ENCODE measurements around the gene THSD8. TPM values are rescaled to one million over a fixed set of nuclear protein-coding genes. Genes with fewer than 3 reads are reported as not detected.

The THSD8 gene
- total and polyA plus RNA-seq, 2 donors (not counting 1 experiment from before 2014, with no cell fraction given), result not detected

- H3K9me3 ChIP-seq (ENCODE audit: control extremely low read depth in 1 of 3, control insufficient read depth in 2 of 3, insufficient read depth in 1 of 3, low read length in 2 of 3), result peaks cover 0 to 44% (median 7%) of the 10 kb centered on the region in 3 donors
- peak overlapping the region; percentile 52 for H3K9ac ChIP-seq (ENCODE audit: low read length)
- H3K79me2 ChIP-seq (ENCODE audit: control insufficient read depth, insufficient read depth, low read length), result no peaks in the 10 kb centered on the region
- H3K4me2 ChIP-seq (replicated peaks; ENCODE audit: low read depth, low read length, poor library complexity, severe bottlenecking), result peak overlapping the region; percentile 91
- no peaks in the 10 kb centered on the region for H4K20me1 ChIP-seq (ENCODE audit: control insufficient read depth, insufficient read depth, low read length, poor library complexity, severe bottlenecking)
- H3K4me1 ChIP-seq (ENCODE audit: control insufficient read depth in 2 of 2, insufficient read depth in 2 of 2, low read length in 2 of 2), result peaks cover 40 to 51% of the 10 kb centered on the region in 2 donors
- TF ChIP-seq EZH2 (IDR thresholded peaks at IDR 0.05; ENCODE audit: borderline replicate concordance, insufficient read depth, low read depth, low read length, poor library complexity, severe bottlenecking) (no peak), CTCF (IDR thresholded peaks at IDR 0.05) (no peak)
- no peaks in the 10 kb centered on the region for H3K9me3 Mint-ChIP-seq (ENCODE audit: insufficient read depth)
- H3K27me3 ChIP-seq (replicated peaks in 1 of 4; ENCODE audit: control extremely low read depth in 1 of 4, control insufficient read depth in 3 of 4, insufficient read depth in 4 of 4, low read length in 3 of 4), result peaks cover 6 to 95% (median 58%) of the 10 kb centered on the region in 4 experiments
- H3K4me3 Mint-ChIP-seq, result peak overlapping the region; percentile 75
- peak overlapping the region in 1 of 5 experiments; percentile 57 for H3K4me3 ChIP-seq (ENCODE audit: control extremely low read depth in 1 of 5, extremely low read depth in 1 of 5, insufficient read depth in 1 of 5, low read depth in 2 of 5, low read length in 4 of 5)
- no peak for ATAC-seq (ENCODE audit: low read depth)
- no peak overlapping the region for H3K27ac Mint-ChIP-seq
- ChIA-PET POLR2A (no interaction called here), CTCF (interaction anchor here (0.6 kb wide), 1 partner anchor 25 kb away, joined by 3 read pairs; no protein-coding TSS in a partner anchor)
- peaks cover 66% of the 10 kb centered on the region for H3K27me3 Mint-ChIP-seq
- WGBS (ENCODE audit: insufficient coverage), result 26% methylated on average over 8 of the region's 21 CpGs
- peak overlapping the region; percentile 44 for H2AFZ ChIP-seq (ENCODE audit: insufficient read depth, low read depth, low read length, poor library complexity, severe bottlenecking)
- H3K36me3 ChIP-seq (replicated peaks in 1 of 2; ENCODE audit: control extremely low read depth in 1 of 2, control insufficient read depth in 1 of 2, extremely low read depth in 1 of 2, insufficient read depth in 2 of 2, low read length in 1 of 2), result no peaks in the 10 kb centered on the region
- H3K4me1 Mint-ChIP-seq, result peaks cover 47% of the 10 kb centered on the region
- intact Hi-C loops (cut with micrococcal nuclease), result loop anchor here (2.0 kb wide), 1 partner anchor 32 kb away; the partner anchor contains the start of gene RNASEH2A
- peak; percentile 44 for DNase-seq
- H3K27ac ChIP-seq (ENCODE audit: low read length in 2 of 2), result no peak overlapping the region
These were observed 37.3 kb downstream of the THSD8 start for GRCh38 chr19:12838886-12839756.
